K562 (cell line): ENCODE measurements around the gene TNFSF9. TPM values are rescaled to one million over a fixed set of nuclear protein-coding genes. Genes with fewer than 3 reads are reported as not detected.

Experiments used
- ATAC-seq: fragments of 200-7000 bp; cut with Tn5 transposase; 3 replicates; pipeline ENCODE4 v1.9.1; 2020; ENCODE audit warnings: moderate library complexity
- BruUV-seq: library from RNA; stranded (reverse); fragments of 400-500 nt; replicated peaks from 2 replicates; lab custom pipeline; 2021; lab: Mats Ljungman, UMichigan
- CTCF ChIA-PET: fragments of 300-600 bp; formaldehyde crosslinking; extraction: SDS; loops from one replicate; lab custom pipeline; 2021; ENCODE audit warnings: low intra/inter-chr PET ratio; lab: Yijun Ruan, JAX
- POLR2A ChIA-PET: fragments of 300-600, 350-650 bp; sonication (Branson Sonifier 250); formaldehyde crosslinking; extraction: SDS; loops from one replicate; lab custom pipeline; 2021; ENCODE audit warnings: antibody characterized with exemption, inconsistent platforms; lab: Yijun Ruan, JAX
- DNase-seq, 4 experiments: peaks; one replicate each; pipeline versions ENCODE4 v3.0.0 to v3.0.0-alpha.2; 2011 to 2018; ENCODE audit warnings: low spot score in 3 of 4, mixed read lengths in 3 of 4; ENCODE audit errors: extremely low read depth in 1 of 4
- FAIRE-seq: peaks from 2 replicates; lab custom pipeline; 2011; peaks lifted over from hg19 to GRCh38; lab: Jason Lieb, UNC
- H2AFZ ChIP-seq: 2 replicates; pipeline ENCODE4 v1.6.0; 2011; ENCODE audit warnings: low read depth, low read length, control low read depth, inconsistent platforms
- H3K27ac ChIP-seq: fragments of 200-600 bp; 3 replicates; pipeline ENCODE4 v1.8.0; 2011; ENCODE audit warnings: low read depth, mild to moderate bottlenecking, control low read depth, inconsistent platforms, low read length, moderate library complexity, mixed read lengths; ENCODE audit errors: extremely low read depth
- H3K27me3 ChIP-seq, 2 experiments: fragments of 300-600 bp in 1 of 2; 2 replicates in 1 of 2; 3 replicates in 1 of 2; pipeline versions ENCODE4 v1.6.0 to v1.8.0; 2011; ENCODE audit warnings: inconsistent platforms in 2 of 2, low read length in 2 of 2, mild to moderate bottlenecking in 1 of 2, mixed read lengths in 1 of 2, moderate library complexity in 1 of 2; ENCODE audit not compliant: control insufficient read depth in 2 of 2, insufficient read depth in 2 of 2
- H3K36me3 ChIP-seq: fragments of 300-600 bp; 3 replicates; pipeline ENCODE4 v1.8.0; 2011; ENCODE audit warnings: mild to moderate bottlenecking, low read length, inconsistent platforms; ENCODE audit not compliant: control insufficient read depth, insufficient read depth
- H3K4me1 ChIP-seq, 2 experiments: fragments of 200-600 bp in 1 of 2; replicated peaks in 1 of 2; 2 replicates in 1 of 2; 3 replicates in 1 of 2; pipeline versions ENCODE4 v1.5.1 to v1.8.0; 2011; ENCODE audit warnings: inconsistent platforms in 2 of 2, low read length in 2 of 2, mild to moderate bottlenecking in 1 of 2, mixed read lengths in 1 of 2, moderate library complexity in 1 of 2; ENCODE audit not compliant: control insufficient read depth in 2 of 2, insufficient read depth in 2 of 2
- H3K4me2 ChIP-seq: 2 replicates; pipeline ENCODE4 v1.6.1; 2011; ENCODE audit warnings: low read length, control low read depth, inconsistent platforms, mixed read lengths; ENCODE audit not compliant: insufficient read depth
- H3K4me3 ChIP-seq: fragments of 200-600 bp; sonication (generic), shearing (Covaris generic); 2 replicates; pipeline ENCODE4 v1.5.1; 2016; ENCODE audit warnings: control low read depth, inconsistent platforms
- H3K79me2 ChIP-seq: fragments of 200-600 bp; 3 replicates; pipeline ENCODE4 v1.8.0; 2011; ENCODE audit warnings: low read length, inconsistent platforms; ENCODE audit not compliant: control insufficient read depth, insufficient read depth
- H3K9ac ChIP-seq, 2 experiments: 2 replicates each; pipeline versions ENCODE4 v1.6.0 to v1.6.1; 2011; ENCODE audit warnings: low read depth in 2 of 2, low read length in 2 of 2, control low read depth in 1 of 2, inconsistent platforms in 1 of 2, mild to moderate bottlenecking in 1 of 2, mixed read lengths in 1 of 2; ENCODE audit not compliant: insufficient read depth in 1 of 2
- H3K9me1 ChIP-seq: one replicate; pipeline ENCODE4 v1.6.0; 2011; ENCODE audit warnings: inconsistent platforms, mild to moderate bottlenecking, low read length, moderate library complexity; ENCODE audit not compliant: control insufficient read depth, insufficient read depth
- H3K9me3 ChIP-seq: replicated peaks from 2 replicates; pipeline ENCODE4 v1.5.1; 2011; ENCODE audit warnings: low read depth, low read length, inconsistent platforms; ENCODE audit not compliant: control insufficient read depth, insufficient read depth
- H4K20me1 ChIP-seq: replicated peaks from 2 replicates; pipeline ENCODE4 v1.6.1; 2011; ENCODE audit warnings: low read length, inconsistent platforms, mixed read lengths; ENCODE audit not compliant: control insufficient read depth, insufficient read depth
- JUN ChIP-seq, 2 experiments: sonication (generic) in 1 of 2; formaldehyde crosslinking in 1 of 2; IDR thresholded peaks; 2 replicates each; pipeline versions ENCODE4 v1.6.1 to v1.8.0; 2012 to 2022; ENCODE audit warnings: borderline replicate concordance in 2 of 2, mild to moderate bottlenecking in 2 of 2, improper control_type of control experiment in 1 of 2, low read depth in 1 of 2, low read length in 1 of 2, missing genetic modification reagents in 1 of 2
- JUNB ChIP-seq: fragments of 450-650 bp; formaldehyde crosslinking; conservative IDR thresholded peaks from 2 replicates; pipeline ENCODE4 v1.4.0; 2020; ENCODE audit warnings: mild to moderate bottlenecking
- TRIM25 ChIP-seq: fragments of 450-650 bp; IDR thresholded peaks from 2 replicates; pipeline ENCODE4 v1.7.0; 2016; ENCODE audit warnings: borderline replicate concordance
- YY1 ChIP-seq, 3 experiments: IDR thresholded peaks; 2 replicates each; pipeline ENCODE4 v1.6.1; 2011; ENCODE audit warnings: low read length in 2 of 3, mild to moderate bottlenecking in 2 of 3, moderate library complexity in 2 of 3, borderline replicate concordance in 1 of 3, control low read depth in 1 of 3, low read depth in 1 of 3; ENCODE audit not compliant: insufficient read depth in 3 of 3, insufficient replicate concordance in 2 of 3, control insufficient read depth in 1 of 3, insufficient read length in 1 of 3; ENCODE audit errors: extremely low read depth in 1 of 3
- WGBS: fragments of 100-300 bp; shearing (Covaris generic); methylation state at CpG from one replicate; pipeline ENCODE4 v1.1.6; 2016; ENCODE audit warnings: low coverage, mixed read lengths; ENCODE audit not compliant: insufficient coverage; ENCODE audit errors: missing lambda C conversion rate; 5-methylcytosine and 5-hydroxymethylcytosine counted together
- in situ Hi-C: fragments of 300-500 bp; cut with MboI; formaldehyde crosslinking; loops from 4 replicates; pipeline ENCODE4 v1.15.0; 2018; ENCODE audit warnings: inconsistent platforms, mixed read lengths
- intact Hi-C: fragments of 100-400 bp; cut with micrococcal nuclease; formaldehyde crosslinking; loops from 2 replicates; pipeline ENCODE4 v1.14.2; 2022
- polyA plus RNA-seq, 8 experiments: library from polyadenylated mRNA; depleted of rRNA in 4 of 8; stranded (reverse) in 5 of 8; unstranded in 3 of 8; fragments of >200 nt; fragmentation: Nextera tagmentation in 2 of 8; fragmentation: Illumina TruSeq in 1 of 8; extraction: Ambion mirVana in 2 of 8; extraction: Trizol in 1 of 8; gene quantifications; 2 replicates each; pipeline versions ENCODE4 v1.2.1 to v1.2.3, GENCODE V29; 2011 to 2014; ENCODE audit warnings: inconsistent platforms in 1 of 8, missing spikeins in 1 of 8
- total RNA-seq, 7 experiments: library from RNA; depleted of rRNA in 6 of 7; stranded (reverse); fragments of >200 nt in 6 of 7; fragmentation: Illumina TruSeq in 2 of 7; extraction: Trizol in 2 of 7; gene quantifications; 2 replicates each; pipeline versions ENCODE4 v1.2.1 to v1.2.3, GENCODE V29; 2011 to 2021; ENCODE audit warnings: low replicate concordance in 1 of 7

Gene TNFSF9
- total and polyA plus RNA-seq, 9 of the 15 experiments (the other 6 are each of a cell fraction or from before 2014, with no cell fraction given) = 1.4 to 17.9 (median 6.5) TPM

- 0 out of 2 replicates have a peak, but pooled peaks have one; percentile 59 for TF ChIP-seq TRIM25
- TF ChIP-seq JUNB = no peak
- TF ChIP-seq, all 486 proteins: peak for 4
These were observed 40.7 kb upstream of the TNFSF9 start (continued) for GRCh38 chr19:6490134-6490533.

- Histone ChIP-seq H3K9me1 (no peaks in the 10 kb centered on the region), H3K27ac (no peak overlapping the region), H2AFZ (no peak overlapping the region), H3K9ac (no peak overlapping the region), H4K20me1 (no peaks in the 10 kb centered on the region), H3K9me3 (no peaks in the 10 kb centered on the region; the same call in 1 of the 2 replicates), H3K36me3 (no peaks in the 10 kb centered on the region), H3K79me2 (no peaks in the 10 kb centered on the region), H3K4me1 (peaks cover 5% of the 10 kb centered on the region in 2 experiments; a peak in 4 of 5 replicates), H3K4me3 (no peak overlapping the region), H3K27me3 (no peaks in the 10 kb centered on the region), H3K4me2 (no peak overlapping the region)
- DNase-seq (peak in 1 of 4 experiments; percentile 2), FAIRE-seq (peak; percentile 54), ATAC-seq (no peak)
- TF ChIP-seq JUN (IDR thresholded peaks at IDR 0.05; ENCODE audit: borderline replicate concordance, low read depth, low read length) (no peak), JUN (CRISPR knock-in tag; IDR thresholded peaks at IDR 0.05; ENCODE audit: borderline replicate concordance) (no peak), YY1 (IDR thresholded peaks at IDR 0.05; ENCODE audit: borderline replicate concordance in 1 of 3, control insufficient read depth in 1 of 3, extremely low read depth in 1 of 3, insufficient read depth in 3 of 3, insufficient read length in 1 of 3, insufficient replicate concordance in 2 of 3, low read depth in 1 of 3, low read length in 2 of 3) (peak in 1 of 3 experiments; percentile 56)
- ChIA-PET POLR2A (interaction anchor here (0.6 kb wide), 1 partner anchor 383 kb away, joined by 3 read pairs; no protein-coding TSS in a partner anchor), CTCF (interaction anchor here (0.8 kb wide), 1 partner anchor 9 kb away, joined by 4 read pairs; no protein-coding TSS in a partner anchor)
- intact Hi-C loops (no loop called here), in situ Hi-C loops (no loop called here)
- 9% methylated on average over 3 of the region's 4 CpGs for WGBS
- no TSS peak for BruUV-seq
These were observed 38.8 kb upstream of the TNFSF9 start for GRCh38 chr19:6491802-6492592.
